Daoy (cell line): ENCODE measurements around the gene WDR46. TPM values are rescaled to one million over a fixed set of nuclear protein-coding genes. Genes with fewer than 3 reads are reported as not detected.
A peak's percentile ranks its signal among the peaks of the same experiment; 100 is the strongest.

Source experiments
- DNase-seq: peaks from one replicate; pipeline ENCODE4 v3.0.0-alpha.2; 2015; ENCODE audit warnings: low read depth
- total RNA-seq: library from RNA; depleted of rRNA; stranded (reverse); fragments of >200 nt; shearing (Covaris generic); gene quantifications from 2 replicates; pipeline ENCODE4 v1.2.3, GENCODE V29; 2014

Gene WDR46
- total RNA-seq, 1 experiment from 2014 or later = 286 TPM

DNA sequence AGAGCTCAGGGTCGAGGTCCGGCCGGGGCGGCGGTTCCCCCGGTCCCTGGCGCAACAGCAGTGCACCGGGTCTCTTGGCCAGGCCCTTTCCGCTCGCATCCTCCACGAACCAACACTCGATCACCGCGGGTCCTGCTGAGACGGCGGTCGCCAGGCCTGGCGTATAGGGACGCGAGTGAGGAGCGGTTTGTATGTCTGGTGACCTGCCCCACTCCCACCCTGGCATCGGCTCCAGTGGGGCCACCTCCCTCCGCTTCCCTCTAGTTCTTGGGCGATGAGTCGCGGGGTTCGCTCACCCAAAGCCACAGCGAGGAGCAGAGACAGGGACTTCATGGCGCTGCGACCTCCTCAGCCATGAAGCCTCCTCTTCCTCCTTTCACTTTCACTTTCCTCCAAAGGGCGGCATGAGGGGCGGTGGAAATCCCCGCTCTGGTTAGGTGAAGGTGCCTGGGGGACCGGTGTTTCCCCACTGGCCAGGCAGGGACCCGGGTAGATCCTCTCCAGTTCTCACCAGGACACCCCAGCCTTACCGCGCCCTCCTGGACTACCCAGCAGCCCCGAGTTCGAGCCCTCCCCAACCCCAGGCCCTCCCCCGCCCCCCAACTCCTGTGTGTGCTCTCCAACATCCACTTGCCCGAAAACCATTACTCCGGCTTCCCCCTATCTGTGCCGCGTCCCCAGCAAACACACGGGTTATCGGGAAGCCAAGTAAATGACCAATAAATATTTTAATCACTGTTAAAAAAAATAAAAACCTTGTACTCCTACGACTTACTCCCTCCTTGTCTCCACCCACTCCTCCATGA, 24.9 kb upstream of the WDR46 start, which contains the start of gene TAPBP:
Gene TAPBP, minus strand, starts transcription at position 370 of the 806 bp plus-strand sequence. Its CDS starts 37 bp downstream, at position 333.
- peak; percentile 91 for DNase-seq

DNA sequence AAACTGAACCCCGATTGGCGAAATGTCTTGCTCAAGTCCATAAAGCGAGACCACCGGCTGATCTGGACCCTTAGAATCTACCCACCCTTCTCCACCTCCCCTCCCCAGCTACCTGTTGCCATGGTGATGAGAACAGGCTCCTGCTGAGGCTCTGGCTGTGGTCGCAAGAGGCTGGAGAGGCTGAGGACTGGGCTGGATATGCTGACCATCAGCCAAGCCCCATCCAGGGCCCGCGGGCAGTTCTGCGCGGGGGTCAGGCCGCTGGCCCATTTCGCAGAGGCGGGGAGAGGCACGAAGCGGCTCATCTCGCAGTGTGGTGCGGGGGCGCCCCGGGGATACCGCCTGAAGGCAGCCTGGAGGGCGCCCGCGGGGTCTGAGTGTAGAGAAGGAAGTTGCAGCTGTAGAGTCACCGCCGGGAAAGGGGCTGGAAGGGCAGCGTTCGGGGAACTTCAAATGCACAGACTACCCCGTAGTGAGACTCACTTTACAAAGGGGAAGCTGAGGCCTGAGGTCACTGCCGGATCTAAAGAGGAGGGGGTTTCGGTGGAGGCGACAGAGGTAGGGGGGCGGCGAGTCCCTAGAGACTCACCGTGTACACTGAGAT, 24.2 kb upstream of the WDR46 start:
- DNase-seq = peak; percentile 58

DNA sequence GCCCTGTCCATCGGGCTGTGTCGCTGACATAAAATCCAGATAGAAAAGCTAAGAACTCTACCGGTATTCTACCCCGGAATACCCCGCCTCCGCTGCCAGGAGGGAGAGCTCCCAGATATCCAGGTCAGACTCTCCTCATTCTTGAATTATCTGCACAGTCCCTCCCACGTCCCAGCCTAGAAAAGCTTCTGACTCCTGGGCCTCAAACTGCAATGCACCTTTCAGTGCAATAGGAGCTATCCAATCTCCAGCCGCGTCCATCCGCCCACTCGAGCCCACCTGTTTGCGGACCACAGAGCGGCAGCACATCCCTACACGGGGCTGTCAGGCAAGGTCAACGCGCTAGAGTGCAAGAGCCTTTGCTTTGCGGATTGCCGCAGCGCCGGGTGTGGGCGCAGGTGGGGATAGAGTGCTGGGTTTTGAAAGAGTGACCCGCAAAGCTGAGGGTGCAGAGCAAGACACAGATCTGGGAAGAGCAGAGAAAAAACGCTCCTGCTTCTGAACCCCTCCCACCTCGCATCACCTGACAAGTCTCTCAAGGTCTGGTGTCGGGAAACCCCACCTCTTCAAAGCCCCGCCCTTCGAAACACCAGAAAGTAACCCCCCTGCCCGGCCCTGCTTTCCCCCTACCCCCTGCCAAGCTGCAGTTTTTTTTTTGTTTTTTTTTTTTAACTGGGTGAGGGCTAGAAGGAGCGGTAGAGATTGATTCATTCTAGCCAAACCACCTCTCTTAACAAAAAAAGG, 23.5 kb upstream of the WDR46 start:
- DNase-seq = peak; percentile 89

DNA sequence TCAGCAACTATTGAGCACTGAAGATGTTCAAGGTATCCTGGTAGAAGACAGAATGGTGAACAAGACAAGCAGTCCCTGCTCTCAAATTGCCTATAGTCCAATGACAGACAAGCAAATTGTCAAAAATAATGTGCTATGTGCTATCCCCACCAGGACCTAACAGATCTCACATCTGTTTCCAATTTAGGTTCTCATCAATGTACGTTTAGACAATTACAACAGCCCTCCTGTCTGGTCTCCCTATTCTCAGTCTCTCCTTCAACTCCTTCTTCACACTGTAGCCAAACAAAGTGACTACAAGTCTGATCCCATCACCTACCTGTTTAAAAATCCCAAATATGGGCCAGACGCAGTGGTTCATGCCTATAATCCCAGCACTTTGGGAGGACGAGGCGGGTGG, 17.3 kb upstream of the WDR46 start:
- DNase-seq = no peak

DNA sequence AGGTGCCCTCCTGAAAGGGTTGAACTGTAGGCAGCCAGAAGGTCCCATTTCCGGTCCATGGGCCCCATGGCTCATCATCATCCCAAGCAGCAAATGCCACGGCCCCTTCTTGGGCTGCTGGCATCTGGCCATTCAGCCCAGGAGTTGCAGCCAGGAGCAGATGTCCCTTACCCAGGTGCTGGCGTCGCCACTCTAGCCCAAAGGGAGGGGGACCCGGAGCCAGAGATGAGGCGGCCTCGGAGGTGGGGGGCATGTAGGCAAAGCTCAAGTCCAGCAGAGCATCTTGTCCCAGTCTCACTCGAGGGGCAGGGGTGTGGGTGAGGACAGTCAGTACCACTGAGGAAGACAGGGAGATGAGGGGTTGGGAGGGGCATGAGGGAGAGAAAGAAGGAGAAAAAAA, 16.0 kb upstream of the WDR46 start:
- no peak for DNase-seq

DNA sequence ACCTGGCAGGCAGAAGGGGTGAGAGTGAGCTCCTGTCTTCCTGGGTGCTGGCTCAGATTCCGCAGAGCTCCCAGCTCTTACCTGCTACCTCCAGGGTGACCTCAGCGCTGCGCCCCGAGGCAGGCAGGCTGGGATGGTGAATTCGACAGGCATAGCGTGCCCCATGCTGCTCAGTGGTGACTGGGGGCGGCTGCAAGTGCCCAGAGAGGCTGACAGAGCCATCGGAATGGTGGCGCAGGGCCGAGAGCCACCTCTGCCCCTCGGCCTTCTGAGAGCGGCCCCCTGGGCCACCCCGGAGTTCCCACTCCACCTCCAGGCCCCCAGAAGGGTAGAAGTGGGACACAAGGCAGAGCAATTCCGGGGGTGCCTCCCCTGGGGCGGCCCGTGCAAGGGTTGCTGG, 15.2 kb upstream of the WDR46 start:
- no peak for DNase-seq

DNA sequence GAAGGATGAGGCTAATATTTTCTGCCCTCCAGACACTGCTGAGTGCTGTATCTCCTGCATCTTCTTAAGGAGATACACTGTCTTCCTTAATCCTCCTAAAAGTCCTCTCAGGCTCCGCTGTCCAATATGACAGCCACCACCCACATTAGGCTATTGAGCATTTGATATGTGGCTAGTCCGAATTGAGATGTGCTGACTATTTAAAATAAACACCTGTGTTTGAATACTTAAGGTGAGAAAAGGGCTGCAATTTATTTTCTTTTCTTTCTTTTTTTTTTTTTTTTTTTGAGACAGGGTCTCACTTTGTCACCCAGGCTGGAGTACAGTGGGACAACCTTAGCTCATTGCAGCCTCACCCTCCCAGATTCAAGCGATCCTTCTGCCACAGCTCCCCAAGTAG, 12.8 kb upstream of the WDR46 start:
- DNase-seq = no peak

DNA sequence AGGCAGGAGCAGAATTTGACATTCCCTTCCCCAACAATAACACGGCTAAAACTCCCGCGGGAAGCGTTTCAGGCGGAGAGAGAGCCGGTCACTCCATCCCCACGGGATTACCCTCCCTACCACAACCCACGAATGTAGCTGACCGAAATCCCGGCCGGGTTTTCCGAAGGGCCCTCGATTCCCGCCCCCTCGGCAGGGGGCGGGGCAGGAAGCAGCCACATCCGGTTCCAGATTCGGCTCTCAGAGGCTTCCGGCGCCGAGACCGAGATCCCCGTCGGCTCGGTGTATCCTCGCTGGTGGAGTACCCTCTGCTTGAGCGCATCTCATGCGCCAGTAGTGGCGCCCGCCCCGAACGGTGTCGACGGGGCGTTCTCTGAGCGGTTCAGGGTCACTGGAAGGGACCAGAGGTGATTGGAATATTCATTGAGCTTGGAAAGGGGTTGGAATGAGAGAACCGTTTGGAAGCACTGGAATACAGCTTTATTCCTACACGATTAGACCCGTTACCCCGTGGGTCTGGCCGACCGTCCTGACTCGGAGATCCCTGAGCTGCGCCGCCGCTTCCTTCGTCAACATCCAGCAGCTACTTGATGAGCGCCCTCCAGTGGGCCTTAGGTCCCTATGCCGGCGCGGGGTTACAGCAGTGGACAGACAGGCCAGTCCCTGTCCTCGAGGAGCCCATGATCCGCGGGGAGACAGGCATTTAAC, 10.4 kb upstream of the WDR46 start:
- DNase-seq = peak; percentile 97

DNA sequence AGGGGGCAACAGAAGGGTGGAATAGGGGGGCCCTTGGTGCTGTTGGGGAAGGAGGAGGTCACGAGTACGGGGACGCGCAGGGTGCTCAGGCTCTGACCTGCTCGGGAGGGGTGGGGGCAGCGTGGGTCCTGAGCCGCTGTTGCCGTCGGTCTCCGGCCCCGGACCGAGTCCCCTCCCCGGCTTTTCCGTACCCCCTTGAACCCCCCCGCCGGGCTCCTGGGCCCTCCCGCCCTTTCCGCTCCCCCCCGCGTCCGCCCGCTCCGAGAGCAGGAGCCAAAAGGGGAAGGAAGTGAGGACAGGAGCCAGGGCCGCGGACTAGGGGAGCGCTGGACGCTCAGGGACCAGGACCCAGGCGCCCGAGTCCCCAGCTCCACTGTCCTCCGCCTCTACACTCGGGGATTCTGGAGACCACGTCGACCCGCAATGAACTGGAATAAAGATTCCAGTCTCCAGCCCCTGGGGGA, 9.8 kb upstream of the WDR46 start, which contains the start of gene RGL2:
Gene RGL2, minus strand, starts transcription at position 170 of the 464 bp plus-strand sequence. CDS start 332 bp downstream, outside the sequence.
- DNase-seq = peak; percentile 70

DNA sequence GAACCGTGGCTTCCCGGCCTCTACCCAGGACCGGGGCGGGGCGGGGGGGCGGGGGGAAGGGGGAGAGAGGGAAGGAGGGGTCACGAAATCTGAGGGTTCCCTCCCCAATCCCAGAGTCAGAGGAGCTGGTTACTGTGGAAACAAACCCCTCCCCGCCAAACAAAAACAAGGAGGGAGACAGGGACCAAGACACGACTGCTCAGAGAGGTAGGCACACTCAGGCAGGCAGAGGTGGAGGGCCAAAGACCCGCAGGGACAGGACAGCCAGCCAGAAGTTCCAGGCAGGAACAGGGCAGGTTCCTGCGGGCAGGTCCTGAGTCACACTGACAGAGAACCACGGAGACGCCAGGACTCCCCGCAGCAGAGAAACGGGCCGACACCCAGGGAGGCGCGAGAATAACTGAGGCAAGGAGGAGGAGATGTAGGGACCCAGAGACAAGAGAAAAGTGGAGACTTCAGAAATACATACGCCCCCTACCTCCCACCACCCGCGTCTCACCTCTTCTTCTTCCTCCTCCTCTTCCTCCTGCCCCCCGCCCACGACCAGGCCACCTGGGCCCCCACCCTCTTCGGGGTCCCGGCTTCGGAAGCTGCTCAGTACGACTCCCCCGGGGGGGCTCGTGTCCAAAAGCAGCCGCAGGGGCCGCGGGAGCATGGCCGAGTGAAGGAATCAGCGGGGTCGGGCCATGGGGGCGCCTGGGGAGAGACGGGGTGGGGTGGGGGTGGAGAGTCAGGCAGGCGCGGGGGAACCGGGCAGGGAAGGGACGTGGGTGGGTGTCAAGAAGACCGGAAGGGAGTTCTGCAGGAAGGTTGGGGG, 9.1 kb upstream of the WDR46 start:
- DNase-seq = peak; percentile 79

DNA sequence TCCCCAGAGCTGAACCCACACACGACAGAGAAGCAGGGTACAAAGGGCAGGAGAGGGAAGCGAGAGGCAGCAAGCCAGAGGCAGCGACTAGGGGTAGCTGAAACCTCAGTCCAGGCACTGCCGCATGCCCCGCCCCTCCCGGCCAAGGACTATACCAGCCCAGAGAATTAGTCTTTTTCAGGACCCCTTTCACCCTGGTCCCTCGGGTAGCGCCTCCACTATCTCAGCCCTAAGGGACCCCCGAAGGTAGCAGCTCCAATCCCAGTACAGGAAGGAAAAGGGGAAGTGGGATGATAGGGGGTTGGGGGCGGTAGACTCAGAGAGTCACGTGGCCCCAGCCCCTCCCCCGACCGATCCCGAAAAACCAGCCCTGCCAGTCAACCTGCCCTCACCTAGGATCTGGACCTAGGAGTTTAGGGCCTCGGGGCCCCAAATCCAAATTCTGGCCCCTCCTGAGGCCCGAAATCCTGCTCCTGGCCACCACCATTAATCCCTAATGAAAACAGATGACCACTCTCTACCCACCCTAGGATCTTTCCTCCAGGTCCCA, 8.4 kb upstream of the WDR46 start:
- DNase-seq = no peak

DNA sequence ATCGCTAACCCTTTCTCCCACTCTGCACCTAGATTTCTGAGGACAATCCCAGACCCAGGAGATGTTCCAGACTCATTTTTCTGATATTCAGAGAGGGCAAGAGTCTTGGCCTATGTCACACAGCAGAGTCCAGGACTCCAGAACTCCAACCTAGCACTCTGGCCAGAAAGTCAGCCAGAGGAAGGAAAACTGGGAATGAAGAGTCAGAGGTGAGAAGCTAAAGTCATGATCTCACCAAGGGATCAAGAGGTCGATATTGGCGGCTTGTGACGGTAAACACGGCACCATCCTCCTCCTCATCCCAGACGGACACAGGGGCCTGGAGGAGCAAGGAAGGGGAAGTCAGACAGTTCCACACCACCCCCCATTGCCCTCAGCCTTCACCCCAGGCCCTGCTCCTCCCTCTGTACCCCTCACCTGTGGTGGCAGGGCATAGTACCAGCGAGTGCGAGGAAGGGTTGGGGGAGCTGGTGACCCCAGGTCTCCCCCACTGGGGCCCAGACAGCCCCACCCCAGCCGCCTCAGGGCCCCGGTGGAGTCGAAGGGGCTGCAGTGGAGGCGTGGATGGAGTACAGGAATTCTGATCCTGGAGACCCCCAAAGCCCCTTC, 7.9 kb upstream of the WDR46 start:
- no peak for DNase-seq

DNA sequence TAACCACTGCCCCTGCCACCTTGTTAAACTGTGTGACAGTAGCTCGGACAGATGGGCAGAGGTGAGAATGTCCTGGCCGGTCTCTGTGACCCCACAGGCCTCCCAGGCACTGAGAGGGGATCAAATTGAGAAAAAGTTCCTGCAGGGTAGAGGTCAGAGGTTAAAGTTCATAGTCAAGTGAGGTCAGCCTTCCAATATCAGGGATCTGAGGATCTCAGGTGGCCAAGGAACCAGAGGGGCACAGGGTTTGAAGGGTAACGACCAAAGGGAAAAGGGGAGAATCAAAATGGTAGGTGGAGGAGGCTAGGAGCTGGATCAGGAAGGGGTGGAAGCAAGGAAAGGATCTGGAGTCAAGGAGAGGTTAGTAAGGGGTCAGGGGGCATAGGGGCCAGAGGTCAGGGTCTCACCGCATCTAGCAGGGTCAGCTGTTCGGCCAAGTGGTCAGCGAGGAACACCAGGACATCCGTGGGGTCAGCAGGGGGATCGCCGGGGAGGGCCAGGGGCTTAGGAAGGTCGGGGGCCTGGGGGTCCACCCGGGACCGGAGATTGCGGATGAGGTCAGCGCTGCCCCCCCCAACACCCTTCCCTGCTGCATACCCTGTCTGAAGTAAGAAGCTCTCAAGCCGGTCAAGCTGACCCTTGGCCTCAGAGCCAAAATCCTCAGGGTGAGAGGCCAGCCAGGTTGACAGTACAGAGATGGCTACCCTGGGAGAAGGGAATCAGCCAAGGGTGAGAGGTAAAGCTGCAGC, 6.8 kb upstream of the WDR46 start:
- no peak for DNase-seq

DNA sequence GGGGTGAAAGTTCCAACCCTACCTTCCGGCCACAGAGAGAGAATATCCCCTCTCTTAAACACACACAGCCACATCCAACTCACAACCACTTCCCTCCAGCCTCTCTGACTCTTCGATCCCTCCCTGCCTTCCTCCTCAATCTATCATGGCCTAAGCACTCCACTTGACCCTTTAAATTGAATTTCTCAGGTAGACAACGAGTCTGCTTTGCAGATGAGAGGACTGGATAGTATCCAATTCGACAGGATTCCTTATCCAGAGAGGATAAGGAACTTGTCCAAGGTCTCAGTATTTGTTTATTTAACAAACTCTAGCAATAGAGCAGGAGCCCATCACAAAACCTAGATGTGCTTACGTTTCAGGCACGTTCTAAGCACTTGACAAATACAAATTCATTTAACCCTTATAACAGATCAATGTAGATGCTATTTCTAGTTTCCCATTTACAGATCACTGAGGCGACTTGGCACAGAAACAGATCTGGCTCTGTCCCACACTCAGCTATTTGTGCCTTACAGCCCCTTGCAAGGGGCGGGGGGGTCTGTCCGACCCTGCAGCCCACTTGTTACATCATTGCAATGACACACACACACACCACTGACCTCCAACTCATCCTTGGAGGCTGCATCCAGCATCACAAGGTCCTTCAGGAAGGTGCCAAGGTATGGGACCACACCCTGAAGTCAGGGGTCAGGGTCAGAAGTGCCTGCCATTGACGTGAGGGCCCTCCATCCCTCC, 5.2 kb upstream of the WDR46 start:
- DNase-seq = no peak

DNA sequence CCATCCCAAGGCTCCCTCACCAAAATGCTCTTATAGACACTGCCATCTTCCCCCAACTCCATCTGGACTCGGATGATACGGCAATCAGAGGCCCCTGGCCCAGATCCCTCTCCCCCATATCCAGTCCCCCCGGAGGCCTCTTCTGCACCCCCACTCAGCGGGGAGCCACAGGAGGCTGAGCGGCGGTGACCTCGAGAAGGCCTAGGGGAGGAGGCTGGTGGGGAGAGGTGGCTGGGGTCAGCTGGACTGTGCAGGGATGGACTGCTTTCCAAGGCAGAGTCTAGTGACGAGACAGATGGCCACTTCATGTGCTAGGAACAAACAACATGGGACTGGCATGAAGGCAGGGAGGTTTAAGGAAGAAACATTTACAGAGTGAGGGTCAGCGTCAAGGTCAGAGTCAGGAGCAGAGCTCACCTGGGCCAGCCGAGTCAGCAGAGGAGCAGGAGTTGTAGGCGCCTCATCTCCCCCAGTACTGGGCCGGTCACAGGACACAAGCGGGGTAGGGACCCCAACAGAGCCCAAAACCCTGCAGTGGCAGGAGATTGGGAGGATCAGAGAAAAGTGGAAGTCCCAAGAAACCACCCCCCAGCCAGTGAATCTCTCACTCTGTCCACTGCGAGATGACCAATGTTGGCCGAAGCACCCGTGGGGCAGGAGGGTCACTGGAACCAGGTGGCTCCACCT, 4.1 kb upstream of the WDR46 start:
- no peak for DNase-seq

DNA sequence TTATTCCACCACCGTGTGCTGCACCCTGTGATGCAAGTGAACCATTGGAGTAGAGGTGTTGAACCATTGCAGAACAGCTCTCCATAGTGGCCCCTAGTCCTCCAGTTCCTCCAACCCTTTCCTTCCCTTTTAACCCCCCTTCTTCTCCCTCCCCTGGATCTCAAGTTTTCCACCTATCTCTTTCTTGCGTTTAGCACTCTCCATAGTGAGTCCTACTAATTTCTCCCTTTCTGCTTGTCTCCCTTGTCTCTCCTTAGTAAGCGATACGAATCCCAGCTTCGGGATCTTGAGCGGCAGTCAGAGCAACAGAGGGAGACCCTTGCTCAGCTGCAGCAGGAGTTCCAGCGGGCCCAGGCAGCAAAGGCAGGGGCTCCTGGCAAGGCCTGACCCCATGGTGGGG, 1.4 kb upstream of the WDR46 start:
- no peak for DNase-seq

DNA sequence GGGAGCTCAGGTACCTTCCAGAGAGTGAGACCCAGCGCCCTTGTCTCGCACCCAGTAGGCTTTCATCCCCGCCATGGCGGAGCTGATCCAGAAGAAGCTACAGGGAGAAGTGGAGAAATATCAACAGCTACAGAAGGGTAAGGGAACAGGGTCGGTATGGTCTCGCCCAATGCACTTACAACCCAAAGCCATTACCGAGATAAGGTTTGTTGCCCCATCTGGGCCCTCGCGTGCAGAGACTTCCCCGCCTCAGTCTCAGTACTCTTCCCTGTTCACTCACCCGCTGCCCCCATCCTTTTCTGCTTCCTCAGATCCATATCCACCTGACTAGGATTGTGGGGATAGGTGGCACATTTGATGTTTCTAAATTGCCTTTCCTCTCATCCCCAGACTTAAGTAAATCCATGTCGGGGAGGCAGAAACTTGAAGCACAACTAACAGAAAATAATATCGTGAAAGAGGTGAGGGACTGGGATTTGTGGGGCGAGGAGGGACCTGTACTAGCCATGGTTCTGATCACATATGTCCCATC, 811 bp upstream of the WDR46 start:
- no peak for DNase-seq
